CD4-positive, alpha-beta T cell (primary cell): ENCODE measurements around the gene PDE3A. TPM values are rescaled to one million over a fixed set of nuclear protein-coding genes. Genes with fewer than 3 reads are reported as not detected.

ENCODE experiments used
- ATAC-seq: fragments of 200-7000 bp; cut with Tn5 transposase; one replicate; pipeline ENCODE4 v1.10.0; 2022; ENCODE audit warnings: mild to moderate bottlenecking; ENCODE audit not compliant: poor library complexity
- CTCF ChIA-PET: fragments of 350-600 bp; sonication (Branson Sonifier 250); formaldehyde crosslinking; loops from one replicate; lab custom pipeline; 2021; ENCODE audit warnings: antibody characterized with exemption, inconsistent platforms; lab: Charles Lee
- POLR2A ChIA-PET: fragments of 350-600 bp; sonication (Branson Sonifier 250); formaldehyde crosslinking; loops from one replicate; lab custom pipeline; 2021; ENCODE audit warnings: antibody characterized with exemption, inconsistent platforms; lab: Charles Lee
- DNase-seq, 14 experiments: peaks; one replicate each; pipeline ENCODE4 v3.0.0-alpha.2; 2013 to 2020; ENCODE audit warnings: mixed read lengths in 2 of 14
- H3K27ac ChIP-seq, 2 donors: one replicate each; pipeline versions ENCODE4 v1.5.1 to v1.7.0; 2013; ENCODE audit warnings: low read length in 2 of 2, low read depth in 1 of 2, mild to moderate bottlenecking in 1 of 2
- H3K27me3 ChIP-seq, 2 experiments: 1 replicate in 1 of 2; 2 replicates in 1 of 2; pipeline versions ENCODE4 v1.6.1 to v1.7.0; 2013; ENCODE audit warnings: low read length in 2 of 2, control low read depth in 1 of 2, mild to moderate bottlenecking in 1 of 2, moderate library complexity in 1 of 2; ENCODE audit not compliant: insufficient read depth in 2 of 2, control insufficient read depth in 1 of 2
- H3K36me3 ChIP-seq: one replicate; pipeline ENCODE4 v1.6.1; 2013; ENCODE audit warnings: low read length, control low read depth; ENCODE audit not compliant: insufficient read depth
- H3K4me1 ChIP-seq: one replicate; pipeline ENCODE4 v1.6.1; 2013; ENCODE audit warnings: low read length, control low read depth; ENCODE audit not compliant: insufficient read depth
- H3K4me3 ChIP-seq: one replicate; pipeline ENCODE4 v1.5.1; 2013; ENCODE audit warnings: mild to moderate bottlenecking, low read length, moderate library complexity
- H3K9me3 ChIP-seq, 2 experiments: 1 replicate in 1 of 2; 2 replicates in 1 of 2; pipeline versions ENCODE4 v1.6.1 to v1.7.0; 2013; ENCODE audit warnings: low read length in 2 of 2, mild to moderate bottlenecking in 2 of 2, control low read depth in 1 of 2, moderate library complexity in 1 of 2; ENCODE audit not compliant: control insufficient read depth in 1 of 2, insufficient read depth in 1 of 2
- H3K27ac Mint-ChIP-seq: one replicate; pipeline ENCODE4 v1.8.0; 2020; ENCODE audit warnings: mixed read lengths
- H3K27me3 Mint-ChIP-seq: one replicate; pipeline ENCODE4 v1.8.0; 2021; ENCODE audit warnings: mixed read lengths
- H3K36me3 Mint-ChIP-seq: one replicate; pipeline ENCODE4 v1.8.0; 2021; ENCODE audit warnings: low read depth, mixed read lengths
- H3K4me1 Mint-ChIP-seq: one replicate; pipeline ENCODE4 v1.8.0; 2021; ENCODE audit warnings: low read depth, mixed read lengths
- H3K4me3 Mint-ChIP-seq: one replicate; pipeline ENCODE4 v1.8.0; 2020; ENCODE audit warnings: mild to moderate bottlenecking, mixed read lengths
- H3K9me3 Mint-ChIP-seq: one replicate; pipeline ENCODE4 v1.8.0; 2020; ENCODE audit warnings: mixed read lengths
- intact Hi-C, 2 experiments: fragments of 100-400 bp; cut with DNase I in 1 of 2; cut with micrococcal nuclease in 1 of 2; formaldehyde crosslinking; loops; one replicate each; pipeline versions ENCODE4 v1.15.1 to v1.9.0; 2023 to 2025; cut with DNase I, micrococcal nuclease
- total RNA-seq, 174 experiments: library from RNA in 2 of 174; stranded (reverse) in 2 of 174; gene quantifications; one replicate each; pipeline ENCODE4 v1.2.3 and lab custom pipeline; 2021 to 2026
- TF ChIP-seq, protein P1 (sequence below): fragments of 200-600 bp; IDR thresholded peaks from one replicate; pipeline ENCODE4 v1.8.0; 2022; ENCODE audit warnings: antibody characterized with exemption, mild to moderate bottlenecking

PDE3A gene
- total RNA-seq, 2 experiments from 2014 or later, result not detected

DNA sequence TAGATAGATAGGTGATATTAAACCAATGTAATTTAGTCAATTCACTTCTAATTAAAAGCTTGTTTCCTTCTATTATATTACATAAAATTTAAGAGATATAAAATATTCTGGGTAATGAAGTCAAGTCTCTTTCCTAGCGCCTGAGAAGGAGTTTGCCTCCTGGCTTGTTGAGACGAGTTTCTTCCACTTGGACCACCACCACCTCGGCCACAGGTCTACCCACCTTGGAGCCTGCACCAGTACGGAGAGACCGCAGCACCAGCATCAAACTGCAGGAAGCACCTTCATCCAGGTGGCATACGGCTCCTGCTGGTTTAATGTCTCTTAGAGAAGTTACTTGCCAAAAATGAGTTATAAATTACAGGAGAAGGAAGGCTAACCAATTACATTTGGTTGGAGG is 247.8 kb downstream of the PDE3A start:
- H3K27me3 ChIP-seq, result no peaks in the 10 kb centered on the region

DNA sequence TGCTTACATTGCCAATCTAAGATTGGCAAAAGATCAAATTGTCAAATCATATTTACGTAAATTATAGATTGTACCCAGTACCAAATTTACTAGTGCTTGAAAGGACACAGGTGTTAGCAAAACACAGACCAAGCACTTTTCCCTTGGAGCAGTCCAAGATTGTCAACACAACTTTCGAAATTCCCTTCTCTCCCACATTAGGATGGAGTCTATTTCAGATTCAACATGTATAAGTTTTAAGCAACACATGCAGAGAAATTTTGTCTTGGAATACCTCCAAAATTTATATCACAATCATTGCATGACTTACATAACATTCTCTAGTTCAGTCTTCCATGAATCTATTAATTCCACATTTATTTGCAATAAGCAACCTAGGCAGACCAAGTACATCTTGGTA is 251.9 kb downstream of the PDE3A start:
- Histone ChIP-seq H3K4me3 (no peak overlapping the region), H3K36me3 (no peaks in the 10 kb centered on the region), H3K4me1 (no peaks in the 10 kb centered on the region), H3K27me3 (no peaks in the 10 kb centered on the region), H3K9me3 (no peaks in the 10 kb centered on the region), H3K27ac (no peak overlapping the region)
- H3K4me1 Mint-ChIP-seq, result no peaks in the 10 kb centered on the region
- no peak overlapping the region for H3K4me3 Mint-ChIP-seq
- H3K9me3 Mint-ChIP-seq, result no peaks in the 10 kb centered on the region
- H3K36me3 Mint-ChIP-seq, result no peaks in the 10 kb centered on the region
- ATAC-seq, result no peak
- ChIA-PET POLR2A (no interaction called here), CTCF (no interaction called here)
- H3K27me3 Mint-ChIP-seq, result no peaks in the 10 kb centered on the region
- TF ChIP-seq, protein P1, sequence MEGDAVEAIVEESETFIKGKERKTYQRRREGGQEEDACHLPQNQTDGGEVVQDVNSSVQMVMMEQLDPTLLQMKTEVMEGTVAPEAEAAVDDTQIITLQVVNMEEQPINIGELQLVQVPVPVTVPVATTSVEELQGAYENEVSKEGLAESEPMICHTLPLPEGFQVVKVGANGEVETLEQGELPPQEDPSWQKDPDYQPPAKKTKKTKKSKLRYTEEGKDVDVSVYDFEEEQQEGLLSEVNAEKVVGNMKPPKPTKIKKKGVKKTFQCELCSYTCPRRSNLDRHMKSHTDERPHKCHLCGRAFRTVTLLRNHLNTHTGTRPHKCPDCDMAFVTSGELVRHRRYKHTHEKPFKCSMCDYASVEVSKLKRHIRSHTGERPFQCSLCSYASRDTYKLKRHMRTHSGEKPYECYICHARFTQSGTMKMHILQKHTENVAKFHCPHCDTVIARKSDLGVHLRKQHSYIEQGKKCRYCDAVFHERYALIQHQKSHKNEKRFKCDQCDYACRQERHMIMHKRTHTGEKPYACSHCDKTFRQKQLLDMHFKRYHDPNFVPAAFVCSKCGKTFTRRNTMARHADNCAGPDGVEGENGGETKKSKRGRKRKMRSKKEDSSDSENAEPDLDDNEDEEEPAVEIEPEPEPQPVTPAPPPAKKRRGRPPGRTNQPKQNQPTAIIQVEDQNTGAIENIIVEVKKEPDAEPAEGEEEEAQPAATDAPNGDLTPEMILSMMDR, result no peak
- no peak overlapping the region for H3K27ac Mint-ChIP-seq
- no peak for DNase-seq
- intact Hi-C loops, result no loop called here

More for the DNA sequence above, 247.8 kb downstream of the PDE3A start:
- DNase-seq (no peak), ATAC-seq (no peak)
- H3K27ac Mint-ChIP-seq, result no peak overlapping the region
- Histone ChIP-seq H3K27ac (no peak overlapping the region), H3K9me3 (peaks cover 0 to 4% of the 10 kb centered on the region in 2 experiments), H3K4me3 (no peak overlapping the region), H3K4me1 (no peaks in the 10 kb centered on the region), H3K36me3 (no peaks in the 10 kb centered on the region)
- no peaks in the 10 kb centered on the region for H3K27me3 Mint-ChIP-seq
- H3K4me1 Mint-ChIP-seq, result no peaks in the 10 kb centered on the region
- H3K4me3 Mint-ChIP-seq, result no peak overlapping the region
- CTCF ChIA-PET, result no interaction called here
- no peaks in the 10 kb centered on the region for H3K9me3 Mint-ChIP-seq
- TF ChIP-seq, protein P1, result no peak
- H3K36me3 Mint-ChIP-seq, result no peaks in the 10 kb centered on the region
- intact Hi-C loops, result no loop called here
- POLR2A ChIA-PET, result no interaction called here

DNA sequence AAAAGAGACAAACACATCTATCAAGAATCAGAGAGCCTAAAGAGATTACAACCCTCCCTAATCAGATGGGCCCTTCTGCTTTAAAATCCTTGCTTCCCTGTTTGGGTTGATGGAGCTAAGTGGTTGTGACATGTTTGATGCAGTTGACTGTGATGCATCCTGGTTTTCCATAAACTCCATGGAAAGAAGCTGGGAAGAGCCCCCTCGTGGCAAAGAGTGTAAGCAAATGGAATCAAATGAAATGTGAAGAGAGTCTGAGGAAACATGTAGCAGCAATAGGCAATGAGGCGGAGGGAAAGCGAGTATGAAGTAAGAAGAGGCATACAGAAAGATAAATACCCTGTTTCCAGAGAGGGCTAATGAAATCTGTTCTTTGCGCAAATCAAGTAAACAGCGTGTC is 256.4 kb downstream of the PDE3A start:
- ChIA-PET POLR2A (no interaction called here), CTCF (no interaction called here)
- no peaks in the 10 kb centered on the region for H3K27me3 Mint-ChIP-seq
- Histone ChIP-seq H3K36me3 (no peaks in the 10 kb centered on the region), H3K4me1 (no peaks in the 10 kb centered on the region), H3K27me3 (no peaks in the 10 kb centered on the region), H3K9me3 (no peaks in the 10 kb centered on the region), H3K27ac (no peak overlapping the region), H3K4me3 (no peak overlapping the region)
- no peak overlapping the region for H3K27ac Mint-ChIP-seq
- DNase-seq (no peak), ATAC-seq (no peak)
- no peaks in the 10 kb centered on the region for H3K9me3 Mint-ChIP-seq
- TF ChIP-seq, protein P1, result no peak
- no peak overlapping the region for H3K4me3 Mint-ChIP-seq
- no peaks in the 10 kb centered on the region for H3K36me3 Mint-ChIP-seq
- intact Hi-C loops, result no loop called here
- H3K4me1 Mint-ChIP-seq, result no peaks in the 10 kb centered on the region
